ENCODE results near the gene DTL.
"Not testable (repeated sequence)": the region's sequence is repeated elsewhere in the genome, so short reads cannot be mapped to it uniquely, and the experiment has no call there.

Gene DTL, protein sequence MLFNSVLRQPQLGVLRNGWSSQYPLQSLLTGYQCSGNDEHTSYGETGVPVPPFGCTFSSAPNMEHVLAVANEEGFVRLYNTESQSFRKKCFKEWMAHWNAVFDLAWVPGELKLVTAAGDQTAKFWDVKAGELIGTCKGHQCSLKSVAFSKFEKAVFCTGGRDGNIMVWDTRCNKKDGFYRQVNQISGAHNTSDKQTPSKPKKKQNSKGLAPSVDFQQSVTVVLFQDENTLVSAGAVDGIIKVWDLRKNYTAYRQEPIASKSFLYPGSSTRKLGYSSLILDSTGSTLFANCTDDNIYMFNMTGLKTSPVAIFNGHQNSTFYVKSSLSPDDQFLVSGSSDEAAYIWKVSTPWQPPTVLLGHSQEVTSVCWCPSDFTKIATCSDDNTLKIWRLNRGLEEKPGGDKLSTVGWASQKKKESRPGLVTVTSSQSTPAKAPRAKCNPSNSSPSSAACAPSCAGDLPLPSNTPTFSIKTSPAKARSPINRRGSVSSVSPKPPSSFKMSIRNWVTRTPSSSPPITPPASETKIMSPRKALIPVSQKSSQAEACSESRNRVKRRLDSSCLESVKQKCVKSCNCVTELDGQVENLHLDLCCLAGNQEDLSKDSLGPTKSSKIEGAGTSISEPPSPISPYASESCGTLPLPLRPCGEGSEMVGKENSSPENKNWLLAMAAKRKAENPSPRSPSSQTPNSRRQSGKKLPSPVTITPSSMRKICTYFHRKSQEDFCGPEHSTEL

DNA sequence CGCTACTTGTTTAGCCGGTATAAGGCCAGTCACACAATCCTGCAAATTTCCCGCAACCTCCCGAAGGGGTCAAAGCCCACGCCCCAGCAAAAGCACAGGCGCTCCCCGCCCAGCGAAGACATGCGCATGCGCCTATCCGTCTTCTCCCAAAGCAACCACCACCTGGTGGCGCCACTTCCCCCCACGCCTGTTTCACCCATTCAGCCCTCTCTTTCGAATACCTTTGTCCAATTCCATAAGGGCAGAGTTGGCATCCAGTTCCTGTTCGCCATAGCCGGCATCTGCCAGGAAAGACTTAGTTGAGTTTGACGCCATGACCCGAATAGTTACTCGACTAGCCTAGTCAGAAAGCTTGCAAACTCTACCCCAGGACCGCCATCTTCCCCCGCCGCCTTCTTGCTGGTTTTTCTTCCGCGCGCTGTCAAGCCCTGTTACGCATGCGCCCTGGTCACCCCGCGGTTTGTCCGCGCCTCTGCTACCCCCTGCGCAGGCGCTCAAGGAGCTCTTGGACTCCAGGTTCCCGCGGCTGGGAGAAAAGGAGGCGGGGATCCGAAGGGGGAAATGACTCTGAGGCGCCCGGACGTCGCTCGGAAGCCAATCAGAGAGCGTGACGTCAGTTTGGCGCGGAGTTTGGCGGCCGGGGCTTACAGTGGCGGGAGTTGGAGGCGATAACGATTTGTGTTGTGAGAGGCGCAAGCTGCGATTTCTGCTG, at the start of gene DTL, which contains the start of gene INTS7:
Gene DTL (plus strand): TSS at position 626 of the 712 bp plus-strand sequence. CDS start 143 bp downstream, outside the sequence.
Gene INTS7 (minus strand): TSS at position 435 of the 712 bp plus-strand sequence. CDS start 120 bp downstream, at position 315.
- no peaks in the 10 kb centered on the region for H3K4me1 ChIP-seq (ENCODE audit: control insufficient read depth, insufficient read depth, low read length)
- H3K36me3 ChIP-seq (ENCODE audit: control insufficient read depth, insufficient read depth, low read length) = no peaks in the 10 kb centered on the region
- no peaks in the 10 kb centered on the region for H3K27me3 ChIP-seq (ENCODE audit: control insufficient read depth, insufficient read depth, low read length)
- H3K27ac ChIP-seq (ENCODE audit: low read length) = no peak within 1 kb of the TSS
- peak; percentile 97 for DNase-seq (ENCODE audit: low read depth, low spot score)
- H3K4me3 ChIP-seq (ENCODE audit: low read length) = peak within 1 kb of the TSS; percentile 96
- no CpG with 5 or more reads among the region's 53 CpGs for WGBS (ENCODE audit: insufficient coverage, insufficient read length)
- H3K9me3 ChIP-seq (ENCODE audit: control insufficient read depth, insufficient read depth, low read length) = no peaks in the 10 kb centered on the region

DNA sequence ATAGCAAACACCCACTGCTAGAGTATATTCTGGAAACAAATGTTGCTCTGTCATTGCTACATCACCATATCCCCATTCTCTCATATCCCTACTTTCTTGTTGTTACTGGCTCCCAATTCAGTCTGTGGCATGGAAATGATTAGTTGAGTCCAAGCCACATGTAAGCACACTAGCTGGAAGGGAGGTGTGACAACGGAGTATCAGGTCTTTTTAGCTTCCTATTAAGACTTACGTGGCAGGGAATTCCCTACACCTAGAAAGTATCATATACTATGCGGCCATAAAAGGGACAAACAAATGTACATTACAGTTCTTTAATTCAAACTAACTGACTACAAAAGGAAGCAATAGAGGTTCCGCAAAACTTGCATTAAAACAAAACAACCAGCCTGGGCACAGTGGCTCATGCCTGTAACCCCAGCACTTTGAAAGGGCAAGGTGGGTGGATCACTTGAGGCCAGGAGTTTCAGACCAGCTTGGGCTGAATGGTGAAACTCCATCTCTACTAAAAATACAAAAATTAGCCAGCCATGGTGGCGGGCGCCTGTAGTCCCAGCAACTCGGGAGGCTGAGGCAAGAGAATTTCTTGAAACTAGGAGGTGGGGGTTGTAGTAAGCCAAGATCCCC, 48.8 kb upstream of the DTL start:
- Histone ChIP-seq H3K4me3 (ENCODE audit: low read length) (no peak overlapping the region), H3K27me3 (ENCODE audit: control insufficient read depth, insufficient read depth, low read length) (no peaks in the 10 kb centered on the region), H3K4me1 (ENCODE audit: control insufficient read depth, insufficient read depth, low read length) (no peaks in the 10 kb centered on the region), H3K27ac (ENCODE audit: low read length) (no peak overlapping the region), H3K9me3 (ENCODE audit: control insufficient read depth, insufficient read depth, low read length) (no peaks in the 10 kb centered on the region), H3K36me3 (ENCODE audit: control insufficient read depth, insufficient read depth, low read length) (no peaks in the 10 kb centered on the region)
- no CpG with 5 or more reads among the region's 7 CpGs for WGBS (ENCODE audit: insufficient coverage, insufficient read length)
- DNase-seq (ENCODE audit: low read depth, low spot score) = no peak

DNA sequence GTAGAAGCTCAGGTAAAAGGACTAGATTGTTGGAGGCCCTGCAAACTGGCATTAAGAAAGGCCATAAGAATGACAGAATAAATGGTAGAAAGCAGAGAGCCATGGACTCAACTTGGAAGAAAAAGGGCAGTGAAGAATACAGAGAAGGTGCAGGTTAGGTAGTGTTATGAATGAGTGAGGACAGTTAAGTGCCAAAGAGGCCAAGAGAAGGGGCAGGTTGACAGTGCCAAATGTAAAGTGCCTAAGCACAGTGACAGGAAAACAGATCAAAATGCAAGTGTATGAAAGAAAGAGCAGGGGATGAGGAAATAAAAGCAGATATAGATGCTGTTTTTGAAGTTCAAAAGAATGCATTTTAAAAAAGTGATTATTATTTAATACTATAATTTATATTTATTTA, 43.9 kb upstream of the DTL start:
- Histone ChIP-seq H3K9me3 (ENCODE audit: control insufficient read depth, insufficient read depth, low read length) (no peaks in the 10 kb centered on the region), H3K27ac (ENCODE audit: low read length) (no peak overlapping the region), H3K4me1 (ENCODE audit: control insufficient read depth, insufficient read depth, low read length) (no peaks in the 10 kb centered on the region), H3K36me3 (ENCODE audit: control insufficient read depth, insufficient read depth, low read length) (no peaks in the 10 kb centered on the region), H3K27me3 (ENCODE audit: control insufficient read depth, insufficient read depth, low read length) (no peaks in the 10 kb centered on the region), H3K4me3 (ENCODE audit: low read length) (no peak overlapping the region)
- no peak for DNase-seq (ENCODE audit: low read depth, low spot score)

DNA sequence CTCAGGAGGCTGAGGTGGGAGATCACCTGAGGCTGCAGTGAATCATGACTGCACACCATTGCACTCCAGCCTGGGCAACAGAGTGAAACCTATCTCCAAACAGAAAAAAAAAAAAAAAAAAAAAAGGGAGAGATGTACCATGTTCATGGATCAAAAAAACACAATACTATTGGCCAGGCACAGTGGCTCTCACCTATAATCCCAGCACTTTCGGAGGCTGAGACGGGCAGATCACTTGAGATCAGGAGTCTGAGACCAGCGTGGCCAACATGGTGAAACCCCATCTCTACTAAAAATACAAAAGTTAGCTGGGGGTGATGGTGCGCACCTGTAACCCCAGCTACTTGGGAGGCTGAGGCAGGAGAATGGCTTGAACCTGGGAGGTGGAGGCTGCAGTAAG, 38.1 kb upstream of the DTL start:
- H3K4me3 ChIP-seq (ENCODE audit: low read length); H3K9me3 ChIP-seq (ENCODE audit: control insufficient read depth, insufficient read depth, low read length); H3K4me1 ChIP-seq (ENCODE audit: control insufficient read depth, insufficient read depth, low read length); DNase-seq (ENCODE audit: low read depth, low spot score); H3K27me3 ChIP-seq (ENCODE audit: control insufficient read depth, insufficient read depth, low read length); H3K36me3 ChIP-seq (ENCODE audit: control insufficient read depth, insufficient read depth, low read length); H3K27ac ChIP-seq (ENCODE audit: low read length): not testable (repeated sequence)
- WGBS (ENCODE audit: insufficient coverage, insufficient read length) = no CpG with 5 or more reads among the region's 4 CpGs

DNA sequence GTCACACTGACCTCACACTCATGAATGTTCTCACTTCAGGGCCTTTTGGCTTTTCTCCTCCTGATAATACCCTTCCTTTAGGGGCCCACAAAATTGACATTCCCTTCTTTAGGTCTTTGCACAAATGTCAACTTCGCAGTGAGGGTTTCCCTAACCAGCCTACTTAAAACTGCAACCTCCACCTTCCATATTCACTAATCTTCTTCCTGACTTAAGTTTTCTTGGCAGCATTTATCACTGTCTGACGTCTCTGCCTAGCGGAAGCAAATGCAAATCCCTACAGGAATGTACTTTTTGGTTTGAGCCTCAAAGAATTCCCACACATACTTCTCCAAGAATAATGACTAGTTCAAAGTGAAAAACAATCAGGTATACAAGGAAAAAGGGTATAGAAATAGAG, 33.0 kb upstream of the DTL start:
- H3K4me3 ChIP-seq (ENCODE audit: low read length) = no peak overlapping the region
- H3K27me3 ChIP-seq (ENCODE audit: control insufficient read depth, insufficient read depth, low read length) = no peaks in the 10 kb centered on the region
- H3K27ac ChIP-seq (ENCODE audit: low read length) = no peak overlapping the region
- no CpG with 5 or more reads among the region's 3 CpGs for WGBS (ENCODE audit: insufficient coverage, insufficient read length)
- no peaks in the 10 kb centered on the region for H3K36me3 ChIP-seq (ENCODE audit: control insufficient read depth, insufficient read depth, low read length)
- H3K9me3 ChIP-seq (ENCODE audit: control insufficient read depth, insufficient read depth, low read length) = no peaks in the 10 kb centered on the region
- H3K4me1 ChIP-seq (ENCODE audit: control insufficient read depth, insufficient read depth, low read length) = no peaks in the 10 kb centered on the region
- no peak for DNase-seq (ENCODE audit: low read depth, low spot score)

DNA sequence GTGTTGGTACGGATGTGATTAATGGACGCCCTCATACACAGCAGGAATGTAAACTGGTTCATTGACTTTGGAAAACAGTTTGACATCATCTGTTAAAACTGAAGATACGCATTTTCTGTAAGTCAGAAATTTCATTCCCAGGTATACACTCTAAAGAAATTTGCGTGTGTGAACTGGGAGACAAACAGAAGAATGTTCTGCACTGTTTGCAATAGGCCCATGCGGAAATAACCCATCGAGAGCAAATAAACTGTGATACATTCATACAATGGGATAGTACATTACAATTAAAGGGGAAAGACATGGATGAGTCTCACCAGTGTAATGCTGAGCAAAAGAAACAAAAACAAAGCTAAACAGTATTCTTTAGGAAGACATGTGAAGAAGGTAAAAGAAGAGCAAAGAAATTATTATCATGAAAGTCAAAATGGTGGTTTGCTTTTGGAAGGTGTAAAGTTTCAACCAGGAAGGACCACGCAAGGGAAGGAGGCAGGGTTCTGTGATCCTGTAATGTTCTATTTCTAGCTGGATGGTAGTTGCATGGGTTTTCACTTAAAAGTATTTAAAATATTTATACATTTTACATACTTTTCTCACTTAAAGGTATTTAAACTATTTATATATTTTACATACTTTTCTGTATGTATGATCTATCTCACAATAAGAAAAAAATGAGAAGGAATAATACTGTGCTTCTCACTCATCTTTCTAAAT, 30.5 kb upstream of the DTL start:
- H3K27ac ChIP-seq (ENCODE audit: low read length) = no peak overlapping the region
- peaks cover 2% of the 10 kb centered on the region; the same call in 1 of the 2 replicates for H3K36me3 ChIP-seq (ENCODE audit: control insufficient read depth, insufficient read depth, low read length)
- no peaks in the 10 kb centered on the region for H3K27me3 ChIP-seq (ENCODE audit: control insufficient read depth, insufficient read depth, low read length)
- DNase-seq (ENCODE audit: low read depth, low spot score) = no peak
- H3K4me3 ChIP-seq (ENCODE audit: low read length) = no peak overlapping the region
- H3K4me1 ChIP-seq (ENCODE audit: control insufficient read depth, insufficient read depth, low read length) = no peaks in the 10 kb centered on the region
- H3K9me3 ChIP-seq (ENCODE audit: control insufficient read depth, insufficient read depth, low read length) = no peaks in the 10 kb centered on the region
- WGBS (ENCODE audit: insufficient coverage, insufficient read length) = no CpG with 5 or more reads among the region's 7 CpGs

DNA sequence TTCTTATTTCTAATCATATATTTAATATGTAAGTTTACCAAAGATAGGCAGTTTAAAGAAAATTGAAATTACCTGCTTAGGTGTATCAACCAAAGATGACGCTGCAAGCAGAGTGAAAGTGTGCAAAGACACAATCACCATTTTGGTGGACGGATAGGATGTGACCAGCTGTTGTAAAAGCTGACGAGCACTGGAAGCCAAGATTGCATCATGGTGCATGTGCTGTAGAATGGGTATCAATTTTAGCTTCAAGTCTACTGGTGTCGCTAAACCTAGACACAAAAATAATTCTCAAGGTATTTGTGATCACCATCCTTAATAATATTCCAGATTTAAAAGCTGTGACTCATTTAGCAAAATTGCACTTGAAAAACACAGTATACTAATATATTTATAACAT, 28.4 kb upstream of the DTL start:
- WGBS (ENCODE audit: insufficient coverage, insufficient read length) = no CpG with 5 or more reads among the region's 4 CpGs
- Histone ChIP-seq H3K27me3 (ENCODE audit: control insufficient read depth, insufficient read depth, low read length) (no peaks in the 10 kb centered on the region), H3K36me3 (ENCODE audit: control insufficient read depth, insufficient read depth, low read length) (peaks cover 2% of the 10 kb centered on the region; the same call in 1 of the 2 replicates), H3K4me1 (ENCODE audit: control insufficient read depth, insufficient read depth, low read length) (no peaks in the 10 kb centered on the region), H3K27ac (ENCODE audit: low read length) (no peak overlapping the region), H3K4me3 (ENCODE audit: low read length) (no peak overlapping the region), H3K9me3 (ENCODE audit: control insufficient read depth, insufficient read depth, low read length) (no peaks in the 10 kb centered on the region)
- DNase-seq (ENCODE audit: low read depth, low spot score) = no peak

DNA sequence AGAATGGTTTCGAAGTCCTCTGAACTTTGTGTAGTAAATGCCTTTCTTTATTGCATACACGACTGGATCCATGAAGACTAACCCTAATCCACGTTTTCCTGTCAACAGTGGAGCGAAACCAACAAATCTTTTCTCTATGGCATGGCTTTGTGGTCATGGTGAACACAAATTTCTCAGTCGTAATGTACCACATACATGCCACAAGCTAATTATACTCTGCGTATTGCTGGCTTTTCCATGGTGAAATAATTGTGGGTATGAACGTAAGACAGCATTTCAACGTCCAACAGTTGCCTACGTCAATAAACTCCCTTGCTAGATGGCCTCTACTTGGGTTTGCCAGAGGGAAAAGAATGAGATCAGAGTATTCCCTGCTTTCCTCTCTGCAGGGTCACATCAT, 27.7 kb upstream of the DTL start:
- WGBS (ENCODE audit: insufficient coverage, insufficient read length) = no CpG with 5 or more reads among the region's 9 CpGs
- Histone ChIP-seq H3K4me1 (ENCODE audit: control insufficient read depth, insufficient read depth, low read length) (no peaks in the 10 kb centered on the region), H3K36me3 (ENCODE audit: control insufficient read depth, insufficient read depth, low read length) (peaks cover 2% of the 10 kb centered on the region; the same call in 1 of the 2 replicates), H3K9me3 (ENCODE audit: control insufficient read depth, insufficient read depth, low read length) (no peaks in the 10 kb centered on the region), H3K4me3 (ENCODE audit: low read length) (no peak overlapping the region), H3K27ac (ENCODE audit: low read length) (no peak overlapping the region), H3K27me3 (ENCODE audit: control insufficient read depth, insufficient read depth, low read length) (no peaks in the 10 kb centered on the region)
- no peak for DNase-seq (ENCODE audit: low read depth, low spot score)

DNA sequence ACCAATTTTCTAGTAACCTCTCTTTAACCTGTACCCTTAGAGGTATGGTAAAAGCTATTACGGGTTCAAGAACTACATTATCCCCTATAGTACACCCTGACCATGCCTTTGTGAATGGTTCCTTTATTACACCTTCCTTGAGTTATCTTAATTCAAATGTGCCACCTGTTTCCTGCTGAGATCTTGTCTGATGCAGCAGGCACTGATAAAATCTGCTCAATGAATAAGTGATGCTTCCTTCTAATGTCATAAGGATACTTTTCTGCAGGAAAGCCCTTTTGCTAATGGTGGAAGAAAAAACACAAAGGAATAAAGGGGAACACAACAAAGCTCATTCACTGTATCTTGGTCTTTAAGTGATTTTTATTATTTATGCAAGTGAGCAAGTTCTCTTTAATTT, 26.0 kb upstream of the DTL start:
- Histone ChIP-seq H3K36me3 (ENCODE audit: control insufficient read depth, insufficient read depth, low read length) (peaks cover 2% of the 10 kb centered on the region; the same call in 1 of the 2 replicates), H3K27ac (ENCODE audit: low read length) (no peak overlapping the region), H3K27me3 (ENCODE audit: control insufficient read depth, insufficient read depth, low read length) (no peaks in the 10 kb centered on the region), H3K4me3 (ENCODE audit: low read length) (no peak overlapping the region), H3K4me1 (ENCODE audit: control insufficient read depth, insufficient read depth, low read length) (no peaks in the 10 kb centered on the region), H3K9me3 (ENCODE audit: control insufficient read depth, insufficient read depth, low read length) (no peaks in the 10 kb centered on the region)
- WGBS (ENCODE audit: insufficient coverage, insufficient read length) = no CpG with 5 or more reads among the region's 1 CpG
- DNase-seq (ENCODE audit: low read depth, low spot score) = no peak

Data from iPS DF 6.9 (cell line).